PC-3 (cell line): ENCODE measurements around the gene SMIM14. TPM values are rescaled to one million over a fixed set of nuclear protein-coding genes. Genes with fewer than 3 reads are reported as not detected.
A peak's percentile ranks its signal among the peaks of the same experiment; 100 is the strongest.

ENCODE experiments used
- ATAC-seq: fragments of 200-7000 bp; cut with Tn5 transposase; 2 replicates; pipeline ENCODE4 v1.9.1; 2020; ENCODE audit warnings: mild to moderate bottlenecking, moderate library complexity
- BruUV-seq: library from RNA; stranded (reverse); fragments of 400-500 nt; replicated peaks from 2 replicates; lab custom pipeline; 2021; lab: Mats Ljungman, UMichigan
- CTCF ChIA-PET: fragments of 300-600 bp; sonication (Branson Sonifier 250); formaldehyde crosslinking; loops from one replicate; lab custom pipeline; 2022; ENCODE audit warnings: antibody characterized with exemption; lab: Charles Lee
- POLR2A ChIA-PET: fragments of 300-600 bp; sonication (Branson Sonifier 250); formaldehyde crosslinking; loops from one replicate; lab custom pipeline; 2022; ENCODE audit warnings: antibody characterized with exemption; ENCODE audit not compliant: unreplicated experiment; lab: Charles Lee
- DNase-seq: peaks from one replicate; pipeline ENCODE4 v3.0.0-alpha.2; 2015
- H2AFZ ChIP-seq: fragments of 300-600 bp; sonication (generic); 2 replicates; pipeline ENCODE4 v1.6.0; 2016; ENCODE audit warnings: antibody characterized with exemption, low read length
- H3F3A ChIP-seq: fragments of 300-600 bp; sonication (generic); one replicate; pipeline ENCODE4 v1.6.0; 2017; ENCODE audit warnings: antibody characterized with exemption, low read length, control low read depth, mild to moderate bottlenecking; ENCODE audit not compliant: unreplicated experiment
- H3K27ac ChIP-seq: fragments of 300-600 bp; sonication (generic); 2 replicates; pipeline ENCODE4 v1.5.1; 2016; ENCODE audit warnings: mild to moderate bottlenecking, low read length
- H3K27me3 ChIP-seq: fragments of 300-600 bp; sonication (generic); 2 replicates; pipeline ENCODE4 v1.6.1; 2016; ENCODE audit warnings: low read length, mixed read lengths
- H3K36me3 ChIP-seq: fragments of 300-600 bp; sonication (generic); 2 replicates; pipeline ENCODE4 v1.6.1; 2016; ENCODE audit warnings: low read depth, mixed run types, low read length, mixed read lengths
- H3K4me1 ChIP-seq: fragments of 300-600 bp; sonication (generic); 2 replicates; pipeline ENCODE4 v1.5.1; 2016; ENCODE audit warnings: low read length; ENCODE audit not compliant: insufficient read depth
- H3K4me2 ChIP-seq: fragments of 300-600 bp; sonication (generic); 2 replicates; pipeline ENCODE4 v1.6.0; 2016; ENCODE audit warnings: low read length
- H3K4me3 ChIP-seq: fragments of 300-600 bp; sonication (generic); 2 replicates; pipeline ENCODE4 v1.5.1; 2016; ENCODE audit warnings: mild to moderate bottlenecking, low read length, mixed read lengths
- H3K79me2 ChIP-seq: fragments of 300-600 bp; sonication (generic); 2 replicates; pipeline ENCODE4 v1.6.1; 2017; ENCODE audit warnings: low read length, mixed read lengths
- H3K9ac ChIP-seq: fragments of 300-600 bp; sonication (generic); 2 replicates; pipeline ENCODE4 v1.6.0; 2016; ENCODE audit warnings: mild to moderate bottlenecking, low read length
- H3K9me2 ChIP-seq: fragments of 300-600 bp; sonication (generic); replicated peaks from 2 replicates; pipeline ENCODE4 v1.6.1; 2016; ENCODE audit warnings: mixed run types, low read length, mixed read lengths
- H3K9me3 ChIP-seq: fragments of 300-600 bp; sonication (generic); 2 replicates; pipeline ENCODE4 v1.6.1; 2016; ENCODE audit warnings: low read length, mixed read lengths
- H4K20me1 ChIP-seq: fragments of 300-600 bp; sonication (generic); 2 replicates; pipeline ENCODE4 v1.6.1; 2016; ENCODE audit warnings: low read length, mixed read lengths
- CTCF ChIP-seq: fragments of 300-600 bp; sonication (generic); conservative IDR thresholded peaks from 2 replicates; pipeline ENCODE4 v1.5.1; 2017; ENCODE audit warnings: antibody characterized with exemption, low read depth, mild to moderate bottlenecking, low read length
- EZH2 ChIP-seq: fragments of 300-600 bp; sonication (generic); IDR thresholded peaks from one replicate; pipeline ENCODE4 v1.6.1; 2017; ENCODE audit warnings: antibody characterized with exemption, mild to moderate bottlenecking, low read length; ENCODE audit not compliant: unreplicated experiment
- EZH2phosphoT487 ChIP-seq: fragments of 300-600 bp; sonication (generic); IDR thresholded peaks from 2 replicates; pipeline ENCODE4 v1.6.1; 2018; ENCODE audit warnings: mild to moderate bottlenecking, antibody characterized with exemption, low read length, borderline replicate concordance
- intact Hi-C: fragments of 100-400 bp; cut with micrococcal nuclease; formaldehyde crosslinking; loops from 2 replicates; pipeline ENCODE4 v1.9.0; 2023
- total RNA-seq: library from RNA; depleted of rRNA; stranded (reverse); fragments of >200 nt; gene quantifications from 2 replicates; pipeline ENCODE4 v1.2.3, GENCODE V29; 2014

The SMIM14 gene
- total RNA-seq, 1 experiment from 2014 or later = 4.8 TPM

- Histone ChIP-seq H2AFZ (no peak overlapping the region), H3K27ac (no peak overlapping the region), H3K4me2 (no peak overlapping the region), H3K27me3 (no peaks in the 10 kb centered on the region), H3K9me3 (no peaks in the 10 kb centered on the region), H3F3A (peaks cover 4% of the 10 kb centered on the region), H3K36me3 (no peaks in the 10 kb centered on the region), H3K9ac (no peak overlapping the region), H3K4me3 (no peak overlapping the region), H3K9me2 (no peaks in the 10 kb centered on the region), H3K79me2 (no peaks in the 10 kb centered on the region), H4K20me1 (no peaks in the 10 kb centered on the region), H3K4me1 (peaks cover 19% of the 10 kb centered on the region)
- ChIA-PET POLR2A (no interaction called here), CTCF (no interaction called here)
- TF ChIP-seq EZH2 = no peak
- TF ChIP-seq EZH2phosphoT487 = no peak
- TF ChIP-seq CTCF = no peak
- DNase-seq (no peak), ATAC-seq (no peak)
- intact Hi-C loops = loop anchor here (5.0 kb wide), 1 partner anchor 44 kb away; the partner anchor contains the start of gene UGDH
- BruUV-seq = no TSS peak
These were observed 67.2 kb downstream of the SMIM14 start for GRCh38 chr4:39571504-39571903.

- ChIA-PET CTCF (no interaction called here), POLR2A (no interaction called here)
- Histone ChIP-seq H3K27ac (no peak overlapping the region), H3K4me1 (peaks cover 23% of the 10 kb centered on the region), H3K9me2 (no peaks in the 10 kb centered on the region), H3K79me2 (no peaks in the 10 kb centered on the region), H3K27me3 (no peaks in the 10 kb centered on the region), H2AFZ (no peak overlapping the region), H3K36me3 (no peaks in the 10 kb centered on the region), H3K9ac (no peak overlapping the region), H3F3A (peaks cover 4% of the 10 kb centered on the region), H3K4me2 (no peak overlapping the region), H3K4me3 (no peak overlapping the region), H3K9me3 (no peaks in the 10 kb centered on the region), H4K20me1 (no peaks in the 10 kb centered on the region)
- intact Hi-C loops = loop anchor here (5.0 kb wide), 1 partner anchor 44 kb away; the partner anchor contains the start of gene UGDH
- ATAC-seq (no peak), DNase-seq (no peak)
- BruUV-seq = no TSS peak
- no peak for TF ChIP-seq EZH2
- no peak for TF ChIP-seq CTCF
- TF ChIP-seq EZH2phosphoT487 = no peak
These were observed 67.6 kb downstream of the SMIM14 start for GRCh38 chr4:39571054-39571453.

GRCh38 chr4:39569209-39569608, 69.5 kb downstream of the SMIM14 start:
- Histone ChIP-seq H4K20me1 (no peaks in the 10 kb centered on the region), H3K4me2 (peak overlapping the region; percentile 77), H3F3A (peaks cover 4% of the 10 kb centered on the region), H3K27ac (peak overlapping the region; percentile 80), H3K9ac (peak overlapping the region; percentile 40), H3K4me1 (peaks cover 21% of the 10 kb centered on the region), H3K36me3 (no peaks in the 10 kb centered on the region), H3K27me3 (no peaks in the 10 kb centered on the region), H2AFZ (peak overlapping the region; percentile 53; the same call in 1 of the 2 replicates), H3K79me2 (no peaks in the 10 kb centered on the region), H3K9me3 (no peaks in the 10 kb centered on the region), H3K9me2 (no peaks in the 10 kb centered on the region), H3K4me3 (peak overlapping the region; percentile 40; the same call in 1 of the 2 replicates)
- DNase-seq = no peak
- POLR2A ChIA-PET = interaction anchor here (0.5 to 0.7 kb wide), 2 partner anchors 12 to 42 kb away, joined by 3 to 4 read pairs; no protein-coding TSS in a partner anchor
- no peak for ATAC-seq
- TF ChIP-seq EZH2 (no peak), EZH2phosphoT487 (no peak), CTCF (no peak)
- intact Hi-C loops = no loop called here
- no TSS peak for BruUV-seq
- CTCF ChIA-PET = no interaction called here
